AG09309 (cell line): ENCODE measurements around the gene CDKAL1.
"Not testable (repeated sequence)": the region's sequence is repeated elsewhere in the genome, so short reads cannot be mapped to it uniquely, and the experiment has no call there.

Source experiments
- DNase-seq: peaks from one replicate; pipeline ENCODE4 v3.0.0-alpha.2; 2010; ENCODE audit warnings: low read depth
- H3K4me3 ChIP-seq: 2 replicates; pipeline ENCODE4 v1.5.1; 2011; ENCODE audit warnings: mild to moderate bottlenecking, low read depth, low read length, moderate library complexity; ENCODE audit not compliant: control insufficient read depth
- CTCF ChIP-seq: IDR thresholded peaks from 2 replicates; pipeline ENCODE4 v1.5.1; 2011; ENCODE audit warnings: mild to moderate bottlenecking, low read depth, low read length, inconsistent platforms; ENCODE audit not compliant: insufficient read depth, control insufficient read depth; ENCODE audit errors: missing control alignments

Gene CDKAL1

DNA sequence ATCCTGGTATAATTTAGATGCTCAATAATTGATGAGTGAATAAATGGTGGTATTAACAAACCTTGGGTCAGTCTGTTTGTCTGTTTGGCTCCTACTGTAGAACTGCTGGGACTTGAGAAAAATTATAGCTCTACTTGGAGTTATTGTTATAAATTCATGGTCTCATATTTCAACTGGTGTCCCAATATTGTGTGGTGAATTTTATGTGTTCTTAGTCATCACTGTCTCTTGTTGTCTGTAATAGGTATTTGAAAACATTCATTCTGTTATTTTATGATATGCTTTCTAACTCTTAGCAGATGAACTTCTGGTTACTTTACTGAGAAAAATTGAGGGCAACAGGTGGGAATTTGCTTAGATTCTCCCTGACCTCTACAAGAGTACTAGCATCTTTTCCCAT lies 221.4 kb downstream of the CDKAL1 start:
- TF ChIP-seq CTCF: no peak
- H3K4me3 ChIP-seq: no peak overlapping the region
- peak; percentile 59 for DNase-seq

- H3K4me3 ChIP-seq, DNase-seq: not testable (repeated sequence)
Measured at GRCh38 chr6:20756584-20757147, 222.4 kb downstream of the CDKAL1 start.

DNA sequence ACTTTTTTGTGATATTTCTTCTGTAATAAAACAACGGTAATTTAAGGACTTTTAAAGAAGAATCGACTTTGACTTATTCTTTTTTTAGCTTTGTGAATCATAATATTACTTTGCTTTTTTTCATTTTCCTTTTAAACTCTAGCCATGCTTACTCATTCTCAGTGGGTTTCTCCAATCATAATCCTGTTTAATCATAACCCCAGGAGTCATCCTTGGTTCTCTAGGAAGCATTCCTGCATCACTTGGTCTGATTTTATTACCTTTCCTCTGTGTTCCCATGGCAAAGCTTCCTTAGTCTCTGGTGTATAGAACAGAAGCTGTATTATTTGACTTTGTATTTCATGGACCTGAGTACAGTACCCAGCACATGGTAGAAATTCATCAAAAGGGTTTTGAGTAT lies 223.5 kb downstream of the CDKAL1 start:
- peak; percentile 52 for DNase-seq
- no peak for TF ChIP-seq CTCF
- H3K4me3 ChIP-seq: no peak overlapping the region

DNA sequence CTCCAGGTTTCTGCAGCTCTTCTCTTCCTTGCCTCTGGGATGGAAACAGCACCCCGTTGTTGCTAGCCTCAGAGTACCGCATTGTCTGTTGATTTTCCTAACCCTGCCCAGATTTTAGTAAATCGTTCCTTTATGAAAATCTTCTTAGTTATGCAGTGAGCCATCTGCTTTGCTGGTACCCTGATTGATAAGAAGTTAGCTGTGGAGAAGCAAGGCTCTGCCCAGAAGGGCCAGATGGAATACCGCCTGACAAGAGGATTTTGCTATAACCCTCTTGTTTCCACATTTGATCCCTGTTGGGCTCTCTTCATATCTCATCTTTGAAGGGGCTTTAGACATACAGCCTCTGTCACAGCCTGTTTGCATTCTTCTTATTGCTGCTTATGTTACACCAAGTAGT lies 229.0 kb downstream of the CDKAL1 start:
- DNase-seq: no peak
- H3K4me3 ChIP-seq: no peak overlapping the region
- TF ChIP-seq CTCF: no peak

DNA sequence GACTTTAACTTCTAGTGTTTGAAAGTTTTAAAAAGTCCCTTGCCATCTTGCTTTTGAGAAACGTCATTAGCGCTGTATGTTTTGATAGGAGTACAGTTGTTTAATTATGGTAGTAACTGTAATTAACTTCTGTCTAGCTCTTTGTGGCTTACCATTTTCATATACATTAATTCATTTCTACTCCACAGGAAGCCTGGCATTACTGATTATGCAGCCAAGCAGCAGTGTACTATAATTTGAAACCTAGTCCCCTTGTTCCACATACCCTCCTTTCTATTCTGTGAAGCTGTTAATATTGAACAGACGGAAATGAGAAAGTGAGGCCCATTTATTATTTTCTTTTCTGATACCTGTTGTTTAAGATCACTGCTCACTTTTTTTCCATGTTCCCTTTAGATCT lies 235.4 kb downstream of the CDKAL1 start:
- DNase-seq: no peak

DNA sequence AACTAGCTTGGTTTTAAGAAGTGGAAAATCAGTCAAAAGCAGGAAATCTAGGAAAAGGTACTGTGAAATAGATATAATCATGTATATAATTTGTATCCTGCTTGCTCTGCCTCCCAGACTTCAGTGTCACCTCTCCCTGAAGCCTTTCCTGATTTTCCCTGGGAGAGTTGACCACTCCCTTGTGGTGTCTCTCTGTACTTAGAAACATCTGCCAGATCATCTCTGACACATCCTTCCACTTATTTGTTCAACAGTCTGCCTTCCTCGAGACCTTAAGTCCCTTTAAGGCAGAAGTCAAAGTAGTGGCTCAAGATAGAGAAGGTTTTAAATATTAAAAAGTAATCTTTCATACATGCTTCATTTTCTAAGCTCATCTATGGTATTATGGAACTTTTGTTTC lies 236.5 kb downstream of the CDKAL1 start:
- no peak overlapping the region for H3K4me3 ChIP-seq
- TF ChIP-seq CTCF: no peak
- no peak for DNase-seq

More for the DNA sequence above, 235.4 kb downstream of the CDKAL1 start:
- no peak overlapping the region for H3K4me3 ChIP-seq
- no peak for TF ChIP-seq CTCF

GRCh38 chr6:20771409-20771808 lies 237.2 kb downstream of the CDKAL1 start:
- no peak for DNase-seq
- H3K4me3 ChIP-seq: no peak overlapping the region
- no peak for TF ChIP-seq CTCF

DNA sequence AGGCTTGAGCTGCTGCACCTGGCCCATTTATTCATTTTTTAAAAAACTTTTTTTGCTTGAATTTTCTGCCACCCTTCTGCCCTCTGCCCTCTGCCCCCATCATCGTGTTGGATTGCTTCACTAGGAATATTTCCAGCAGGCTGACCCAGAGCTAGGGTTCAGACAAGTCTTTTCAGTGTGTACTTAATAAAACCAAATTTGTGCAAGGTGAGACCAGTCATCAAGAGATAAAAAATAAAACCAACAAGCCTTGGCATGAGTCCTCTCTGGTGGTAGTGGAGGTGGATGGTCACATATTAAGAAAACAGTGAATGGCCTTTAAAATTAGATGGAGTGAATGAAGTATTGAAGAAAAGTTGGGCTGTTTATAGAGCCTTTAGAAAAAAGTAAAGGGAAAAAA lies 239.6 kb downstream of the CDKAL1 start:
- no peak for TF ChIP-seq CTCF
- no peak for DNase-seq
- no peak overlapping the region for H3K4me3 ChIP-seq
